Measurements from ENCODE around the gene DGKG. TPM values are rescaled to one million over a fixed set of nuclear protein-coding genes. Genes with fewer than 3 reads are reported as not detected.
A peak's percentile ranks its signal among the peaks of the same experiment; 100 is the strongest.

DGKG gene
- total and polyA plus RNA-seq, 9 of the 15 experiments (the other 6 are each of a cell fraction or from before 2014, with no cell fraction given): 0.01 to 0.36 (median 0.15) TPM

GRCh38 chr3:186316666-186317260 lies 45.3 kb downstream of the DGKG start (continued):
- no peak for TF ChIP-seq MNT (conservative IDR thresholded peaks at IDR 0.05)

DNA sequence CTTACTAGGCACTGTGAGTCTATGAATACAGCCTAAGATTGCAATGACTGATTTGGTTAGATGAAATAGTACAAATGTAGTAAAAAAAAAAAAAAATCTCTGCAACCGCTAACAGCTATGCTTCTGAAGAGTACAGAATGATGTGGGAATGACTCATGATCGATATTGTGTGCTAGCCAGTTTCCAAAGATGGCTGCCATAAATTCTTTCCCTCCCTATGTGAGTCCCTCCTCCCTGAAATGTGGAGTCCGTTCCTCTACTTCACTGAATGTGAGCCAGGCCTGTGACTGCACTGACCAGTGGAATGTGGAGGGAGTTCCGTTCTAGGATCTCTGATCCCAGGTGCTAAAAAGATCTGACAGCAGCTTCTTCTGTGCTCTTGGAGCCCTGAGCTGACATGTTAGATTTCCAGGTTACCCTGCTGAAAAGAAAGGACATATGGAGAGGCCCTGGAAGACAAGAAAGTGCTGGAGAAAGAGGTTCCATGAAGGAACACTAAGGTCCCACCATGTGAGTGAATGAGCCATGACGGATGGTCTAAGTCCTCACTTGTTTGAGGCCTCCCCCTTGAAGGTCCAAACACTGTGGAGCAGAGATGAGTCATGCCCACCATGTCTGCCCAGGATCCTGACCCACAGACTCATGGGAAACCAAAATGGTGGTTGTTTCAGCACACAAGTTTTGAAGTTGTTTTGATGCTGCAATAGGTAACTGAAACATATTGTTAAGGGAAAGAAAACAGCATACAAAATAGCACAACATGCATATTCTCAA lies 46.3 kb downstream of the DGKG start:
- TF ChIP-seq RFX1 (IDR thresholded peaks at IDR 0.05) (no peak), FOSL1 (tag; conservative IDR thresholded peaks at IDR 0.05) (peak; percentile 60), EP400 (IDR thresholded peaks at IDR 0.05) (no peak), JUND (IDR thresholded peaks at IDR 0.05; ENCODE audit: borderline replicate concordance, low read depth, low read length) (0 out of 2 replicates have a peak, but pooled peaks have one; percentile 21), JUND (tag; IDR thresholded peaks at IDR 0.05; ENCODE audit: borderline replicate concordance, low read depth, low read length) (peak; percentile 15; the same call in 1 of the 3 replicates), DNMT1 (IDR thresholded peaks at IDR 0.05) (no peak), LEF1 (IDR thresholded peaks at IDR 0.05) (no peak), TFAP4 (CRISPR knock-in tag; IDR thresholded peaks at IDR 0.05; ENCODE audit: borderline replicate concordance) (no peak), SIN3B (IDR thresholded peaks at IDR 0.05; ENCODE audit: low read depth) (no peak), HMG20B (CRISPR knock-in tag; IDR thresholded peaks at IDR 0.05) (no peak), E2F3 (CRISPR knock-in tag; IDR thresholded peaks at IDR 0.05) (no peak), RCOR1 (IDR thresholded peaks at IDR 0.05; ENCODE audit: borderline replicate concordance in 1 of 2, low read depth in 2 of 2, low read length in 2 of 2) (no peak)
- TF ChIP-seq, protein P1, sequence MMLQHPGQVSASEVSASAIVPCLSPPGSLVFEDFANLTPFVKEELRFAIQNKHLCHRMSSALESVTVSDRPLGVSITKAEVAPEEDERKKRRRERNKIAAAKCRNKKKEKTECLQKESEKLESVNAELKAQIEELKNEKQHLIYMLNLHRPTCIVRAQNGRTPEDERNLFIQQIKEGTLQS (IDR thresholded peaks at IDR 0.05): peak; percentile 61; the same call in 1 of the 2 replicates
- TF ChIP-seq, protein P1 (CRISPR knock-in tag; conservative IDR thresholded peaks at IDR 0.05): no peak
- Histone ChIP-seq H3K4me3 (no peak overlapping the region), H4K20me1 (replicated peaks; ENCODE audit: control insufficient read depth, insufficient read depth, low read length) (no peaks in the 10 kb centered on the region), H3K9me3 (replicated peaks; ENCODE audit: control insufficient read depth, insufficient read depth, low read depth, low read length) (no peaks in the 10 kb centered on the region), H3K9me1 (ENCODE audit: control insufficient read depth, insufficient read depth, low read length) (no peaks in the 10 kb centered on the region), H3K79me2 (ENCODE audit: control insufficient read depth, insufficient read depth, low read length) (no peaks in the 10 kb centered on the region), H3K27me3 (ENCODE audit: control insufficient read depth in 2 of 2, insufficient read depth in 2 of 2, low read length in 2 of 2) (peaks cover 9 to 17% of the 10 kb centered on the region in 2 experiments; a peak in 3 of 5 replicates), H2AFZ (ENCODE audit: low read depth, low read length) (no peak overlapping the region), H3K4me2 (ENCODE audit: insufficient read depth, low read length) (no peak overlapping the region), H3K4me1 (replicated peaks in 1 of 2; ENCODE audit: control insufficient read depth in 2 of 2, insufficient read depth in 2 of 2, low read length in 2 of 2) (no peaks in the 10 kb centered on the region), H3K27ac (ENCODE audit: extremely low read depth, low read depth, low read length) (no peak overlapping the region), H3K9ac (ENCODE audit: insufficient read depth in 1 of 2, low read depth in 2 of 2, low read length in 2 of 2) (no peak overlapping the region), H3K36me3 (ENCODE audit: control insufficient read depth, insufficient read depth, low read length) (no peaks in the 10 kb centered on the region)
- FAIRE-seq: peak; percentile 32
- no peak for ATAC-seq
- CTCF ChIA-PET (ENCODE audit: low intra/inter-chr PET ratio): interaction anchor here (0.5 kb wide), 1 partner anchor 225 kb away, joined by 3 read pairs; no protein-coding TSS in a partner anchor
- no peak for DNase-seq (ENCODE audit: extremely low read depth in 1 of 4, low spot score in 3 of 4)
- in situ Hi-C loops (cut with MboI) (no loop called here), intact Hi-C loops (cut with micrococcal nuclease) (no loop called here)
- no TSS peak for BruUV-seq (replicated peaks)
- WGBS (ENCODE audit: insufficient coverage, low coverage, missing lambda C conversion rate): 3% methylated on average over 5 of the region's 5 CpGs
- POLR2A ChIA-PET: no interaction called here
